Fibroblast of skin of scalp (primary cell): Measurements from ENCODE around the gene LENG1.
A peak's percentile ranks its signal among the peaks of the same experiment; 100 is the strongest.

Experiments used
- DNase-seq: peaks from one replicate; pipeline ENCODE4 v3.0.0-alpha.2; 2013

Gene LENG1

DNA sequence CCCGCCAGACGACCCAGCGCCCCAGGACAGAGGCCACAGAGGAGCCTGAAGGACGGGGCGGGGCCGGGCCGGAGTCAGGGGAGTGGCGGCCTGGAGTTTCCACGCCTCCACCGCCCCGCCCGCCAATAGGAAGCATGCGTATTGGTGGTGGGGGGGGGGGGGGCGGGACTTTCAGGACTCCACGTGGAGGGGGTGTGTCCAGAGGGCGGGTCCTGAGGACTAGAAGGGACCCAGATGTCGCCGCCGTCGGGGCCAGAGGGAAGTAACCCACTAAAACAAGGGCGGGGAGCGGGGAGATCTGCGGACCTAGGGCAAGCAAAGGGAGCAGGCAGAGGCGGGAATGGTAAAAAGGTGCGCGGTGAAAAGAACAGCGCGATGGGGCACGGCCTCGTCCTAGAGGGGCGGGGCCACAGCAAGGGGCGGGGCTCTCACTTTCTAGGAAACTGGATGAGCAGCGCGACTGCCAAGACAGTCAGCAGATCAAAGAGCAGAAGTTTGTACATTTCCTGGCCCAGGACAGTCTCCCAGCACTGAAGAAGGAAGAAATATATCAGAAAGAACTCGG lies 2.8 kb upstream of the LENG1 start:
- DNase-seq: peak; percentile 55

DNA sequence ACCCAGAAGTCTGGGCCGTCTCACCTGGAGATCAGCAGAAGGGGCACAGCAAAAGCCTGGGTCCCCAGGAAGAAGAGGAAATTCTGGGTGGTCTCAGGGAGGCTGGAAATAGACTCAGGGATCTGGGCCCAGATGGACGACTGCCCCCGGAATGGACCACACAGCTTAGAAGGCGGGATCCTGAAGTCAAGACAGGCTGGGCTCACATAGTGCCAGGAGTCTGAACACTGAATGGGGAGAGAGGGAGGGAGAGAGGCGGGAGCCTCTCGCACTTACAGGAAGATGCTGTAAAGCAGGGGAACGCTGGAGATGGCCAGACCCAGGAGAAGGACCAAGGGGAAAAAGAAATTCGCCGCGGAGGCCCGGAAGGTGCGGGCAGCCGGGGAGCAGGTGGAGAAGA lies 1.3 kb upstream of the LENG1 start:
- DNase-seq: no peak

DNA sequence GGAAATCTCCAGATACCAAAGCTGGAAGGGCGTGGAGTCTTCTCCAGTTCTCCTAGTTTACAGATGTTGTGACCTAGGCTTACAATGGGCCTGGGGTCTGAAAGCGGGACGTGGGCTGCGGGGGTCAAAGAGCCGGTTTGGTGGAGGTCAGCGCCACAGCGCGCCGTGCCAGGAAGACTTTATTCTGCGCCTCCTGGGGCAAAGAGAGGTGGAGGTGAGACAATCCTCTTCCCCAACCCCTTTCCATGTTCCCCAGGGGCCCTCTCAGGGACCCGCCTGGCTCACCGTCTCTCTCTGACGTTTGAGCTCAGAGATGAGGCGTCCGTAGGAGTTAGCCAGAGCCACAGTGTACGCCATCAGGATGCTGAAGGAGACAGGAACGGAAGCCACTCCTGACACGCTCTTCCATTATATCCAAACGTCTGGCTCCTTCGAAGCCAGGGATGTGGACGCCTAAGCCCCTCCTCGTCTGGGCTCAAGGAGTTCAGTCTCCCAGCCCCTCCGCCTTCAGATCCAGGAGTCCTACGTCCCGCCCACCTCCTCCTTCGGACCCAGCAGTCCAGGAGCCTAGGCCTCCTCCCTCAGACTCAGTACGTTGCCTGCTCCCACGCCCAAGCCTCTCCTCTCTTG lies 776 bp upstream of the LENG1 start:
- DNase-seq: no peak

DNA sequence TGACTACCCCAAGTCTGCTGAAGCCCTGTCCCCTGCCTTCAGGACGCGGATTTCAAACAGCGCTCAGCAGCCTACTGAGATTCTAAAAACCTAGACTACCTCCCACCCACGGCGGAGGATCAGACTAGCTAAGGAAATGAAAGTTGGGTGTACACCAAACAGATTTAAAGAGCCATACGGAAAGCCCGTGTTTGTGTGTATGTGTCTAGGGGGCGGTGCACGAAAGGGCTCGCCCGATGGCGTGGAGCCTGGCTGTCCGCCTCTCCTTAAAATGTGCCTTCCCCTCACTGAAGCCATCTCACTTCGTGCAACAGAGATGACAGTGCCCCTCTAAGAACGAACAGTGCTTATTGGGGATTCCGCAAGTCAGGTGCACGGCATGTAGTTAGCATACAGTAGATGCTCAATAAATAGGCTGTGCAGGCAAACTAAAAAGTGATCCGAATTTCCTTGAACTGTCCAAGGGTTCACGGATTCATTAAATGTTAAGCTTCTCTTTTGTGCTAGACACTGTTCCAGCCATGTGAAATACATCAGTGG lies 639 bp downstream of the LENG1 start:
- no peak for DNase-seq

DNA sequence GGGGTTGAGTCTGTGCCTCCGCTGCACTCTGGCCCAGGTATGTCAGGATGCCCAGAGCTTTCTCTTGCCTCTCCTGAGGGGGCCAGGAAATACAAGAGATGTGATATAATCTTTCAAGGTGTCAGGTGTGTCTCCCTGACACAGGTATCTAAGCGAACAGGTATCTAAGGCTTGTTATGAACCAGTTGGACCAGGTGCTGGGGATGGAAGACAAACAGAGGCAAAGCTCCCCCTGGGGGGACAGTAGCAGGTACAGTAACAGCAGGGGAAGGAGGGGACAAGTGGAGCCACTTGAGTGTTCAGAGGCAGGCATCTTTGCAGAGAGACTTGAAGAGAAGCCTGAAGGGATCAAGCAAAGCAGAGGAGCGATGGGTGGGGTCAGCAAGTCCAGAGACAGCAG lies 2.6 kb downstream of the LENG1 start:
- DNase-seq: no peak

DNA sequence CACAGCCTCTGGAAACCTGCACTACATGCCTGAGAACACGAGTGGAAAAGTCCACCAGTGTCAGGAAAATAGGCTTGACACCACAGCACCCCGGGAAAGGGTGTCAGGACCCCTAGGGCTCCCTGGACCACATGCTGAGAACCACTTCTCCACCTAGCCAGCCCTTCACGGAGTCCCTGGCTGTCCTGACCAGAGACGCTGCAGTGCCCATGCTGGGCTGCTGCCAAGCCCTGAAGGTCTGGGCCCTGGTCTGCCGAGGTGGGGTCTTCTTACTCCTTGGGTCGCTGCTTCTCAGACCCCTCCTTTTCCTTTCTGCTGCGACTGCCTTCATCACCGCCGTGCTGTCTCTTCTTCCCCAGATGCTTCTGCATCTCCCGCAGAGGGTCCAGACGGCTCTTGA lies 3.0 kb downstream of the LENG1 start:
- DNase-seq: no peak

DNA sequence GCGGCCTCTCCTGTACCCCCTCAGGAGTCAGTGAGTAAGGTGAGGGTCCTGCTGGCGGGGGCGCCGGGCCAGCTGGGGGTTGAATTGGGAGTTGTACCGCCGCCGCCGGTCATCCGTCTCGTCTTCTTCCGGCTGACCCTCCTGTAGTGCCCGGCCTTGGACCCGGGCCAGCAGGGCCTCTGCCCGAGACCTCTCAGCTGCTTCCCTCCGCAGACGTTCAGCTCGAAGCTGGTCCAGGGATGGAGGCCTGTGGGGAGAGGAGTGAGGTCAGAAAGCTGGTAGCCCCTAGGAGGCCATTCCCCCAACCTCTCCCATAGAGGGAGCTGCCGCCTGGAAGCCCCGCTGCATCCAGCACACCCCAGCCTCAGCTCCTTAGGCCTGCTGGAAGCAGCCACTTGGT lies 3.8 kb downstream of the LENG1 start:
- no peak for DNase-seq

DNA sequence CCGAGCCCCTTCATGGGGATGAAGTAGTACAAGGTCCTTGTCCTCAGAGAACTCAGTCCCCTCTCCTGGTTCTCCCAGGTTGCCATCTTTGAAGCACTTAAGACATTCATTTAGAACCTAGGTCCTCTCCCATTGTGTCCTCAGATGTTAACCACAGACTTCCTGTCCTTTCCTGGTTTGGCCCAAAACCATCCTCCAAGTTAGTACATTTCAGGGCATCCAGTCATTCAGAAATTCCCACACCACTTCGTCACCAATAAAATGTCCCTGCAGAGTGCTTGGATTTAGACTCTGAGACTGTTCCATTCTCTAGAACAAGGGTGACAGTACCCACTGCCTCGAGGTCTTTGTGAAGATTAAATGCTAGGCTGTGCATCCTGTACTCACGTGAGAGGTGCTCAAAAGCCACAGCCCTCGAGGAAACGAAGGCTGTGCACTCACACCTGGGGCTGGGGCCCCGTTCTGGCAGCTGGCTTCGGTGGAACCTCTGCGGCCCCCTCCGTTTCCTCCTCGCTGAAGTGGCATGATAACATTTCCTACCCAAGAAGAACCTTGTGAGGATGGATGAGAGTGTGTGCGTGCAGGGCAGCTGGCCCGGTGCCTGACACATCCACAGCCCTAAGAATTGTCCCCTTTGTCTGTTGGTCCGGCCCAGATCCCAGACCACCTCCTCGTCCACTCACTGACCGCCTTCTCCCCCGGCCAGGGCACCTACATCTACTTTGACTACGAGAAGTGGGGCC lies 4.7 kb downstream of the LENG1 start:
- peak; percentile 28 for DNase-seq

DNA sequence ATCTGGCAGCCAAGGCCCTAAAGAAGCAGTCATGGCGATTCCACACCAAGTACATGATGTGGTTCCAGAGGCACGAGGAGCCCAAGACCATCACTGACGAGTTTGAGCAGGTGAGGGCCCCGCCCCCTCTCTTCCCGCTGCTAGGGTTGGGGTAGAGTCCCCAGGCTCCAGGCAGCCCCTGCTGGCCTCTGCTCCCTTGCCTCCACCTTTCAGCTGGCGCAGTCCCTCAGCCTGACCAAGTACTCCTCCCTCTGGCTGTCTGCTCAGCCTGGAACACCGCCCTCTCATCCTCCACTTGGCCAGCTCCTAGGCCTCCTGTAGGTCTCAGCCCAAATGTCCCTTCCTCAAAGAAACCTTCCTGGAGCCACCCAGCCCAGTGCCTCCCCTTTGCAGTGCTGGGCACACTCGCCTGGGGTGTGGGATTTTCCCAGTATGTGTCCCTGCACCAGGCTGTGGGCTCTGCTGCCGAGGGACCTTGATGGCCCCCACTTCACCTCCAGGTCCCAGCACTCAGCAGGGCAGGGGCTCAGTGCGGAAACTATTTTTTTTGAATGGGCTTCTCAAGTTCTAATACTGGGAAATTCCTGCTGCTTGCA lies 5.7 kb downstream of the LENG1 start:
- no peak for DNase-seq

DNA sequence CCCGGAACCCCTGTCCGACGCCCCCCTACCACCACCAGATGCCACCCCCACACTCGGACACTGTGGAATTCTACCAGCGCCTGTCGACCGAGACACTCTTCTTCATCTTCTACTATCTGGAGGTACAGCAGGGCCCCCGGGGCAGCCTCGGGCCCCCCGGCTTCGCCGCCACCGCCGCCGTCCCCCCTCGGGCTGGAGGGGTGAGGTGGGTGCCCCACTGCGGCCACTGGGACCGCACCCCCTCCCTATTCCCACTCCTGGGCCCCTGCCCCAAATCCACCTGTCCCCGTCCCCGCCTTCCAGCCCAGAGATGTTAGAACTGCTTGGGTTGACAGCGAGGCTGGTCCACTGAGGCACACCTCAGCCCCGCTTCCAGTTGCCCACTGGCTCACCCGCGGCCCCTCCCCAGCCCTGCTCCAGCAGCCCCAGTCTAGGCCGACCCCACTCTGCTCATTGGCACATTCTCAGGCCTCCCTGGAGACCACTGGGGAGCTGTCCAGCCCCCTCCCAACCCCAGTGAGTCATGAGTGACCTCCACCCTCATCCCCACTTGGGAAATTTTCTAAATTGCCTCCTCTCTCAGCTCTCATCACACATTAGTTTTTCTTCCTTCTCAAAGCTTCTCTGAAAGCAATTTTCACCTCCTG lies 6.5 kb downstream of the LENG1 start:
- DNase-seq: peak; percentile 37

DNA sequence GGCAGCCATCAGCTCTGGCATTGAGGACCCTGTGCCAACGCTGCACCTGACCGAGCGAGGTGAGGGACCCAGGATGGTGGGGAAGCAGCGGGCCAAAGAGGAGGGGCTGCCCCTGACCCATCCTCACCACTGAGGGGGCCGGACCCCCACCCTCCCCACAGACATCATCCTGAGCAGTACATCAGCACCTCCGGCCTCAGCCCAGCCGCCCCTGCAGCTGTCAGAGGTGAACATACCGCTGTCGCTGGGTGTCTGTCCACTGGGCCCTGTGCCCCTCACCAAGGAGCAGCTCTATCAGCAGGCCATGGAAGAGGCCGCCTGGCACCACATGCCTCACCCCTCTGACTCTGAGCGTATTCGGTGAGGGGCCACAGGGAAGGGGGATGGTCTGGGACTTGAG lies 7.3 kb downstream of the LENG1 start:
- no peak for DNase-seq

DNA sequence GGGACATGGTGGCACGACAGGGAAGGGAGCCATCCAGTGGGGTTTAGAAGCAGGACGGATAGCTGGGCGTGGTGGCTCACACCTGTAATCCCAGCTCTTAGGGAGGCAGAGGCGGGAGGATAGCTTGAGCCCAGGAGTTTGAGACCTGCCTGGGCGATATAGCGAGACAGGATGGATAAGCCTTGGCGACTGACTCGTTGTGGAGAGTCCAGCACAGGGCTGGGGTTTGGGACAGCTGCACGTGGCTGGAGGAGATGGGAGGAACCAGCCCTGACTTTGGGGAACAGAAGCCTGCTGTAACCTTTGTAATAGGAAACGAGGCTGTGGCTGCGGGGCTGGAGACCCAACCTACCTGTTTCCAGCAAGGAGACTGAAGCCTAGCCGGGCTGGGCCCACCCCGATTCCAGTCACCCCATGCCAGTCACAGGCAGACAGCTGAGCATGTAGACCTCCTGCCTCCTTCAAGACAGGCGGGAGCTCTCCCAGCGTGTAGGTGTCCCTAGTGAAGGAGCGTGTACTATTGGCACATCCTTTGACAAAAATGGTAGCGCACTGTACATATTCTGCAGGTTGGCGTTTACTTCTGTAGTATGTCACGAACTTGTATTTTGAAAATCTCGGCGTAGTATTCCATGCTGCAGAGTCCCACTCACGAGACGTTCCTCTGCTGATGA lies 8.0 kb downstream of the LENG1 start:
- no peak for DNase-seq

DNA sequence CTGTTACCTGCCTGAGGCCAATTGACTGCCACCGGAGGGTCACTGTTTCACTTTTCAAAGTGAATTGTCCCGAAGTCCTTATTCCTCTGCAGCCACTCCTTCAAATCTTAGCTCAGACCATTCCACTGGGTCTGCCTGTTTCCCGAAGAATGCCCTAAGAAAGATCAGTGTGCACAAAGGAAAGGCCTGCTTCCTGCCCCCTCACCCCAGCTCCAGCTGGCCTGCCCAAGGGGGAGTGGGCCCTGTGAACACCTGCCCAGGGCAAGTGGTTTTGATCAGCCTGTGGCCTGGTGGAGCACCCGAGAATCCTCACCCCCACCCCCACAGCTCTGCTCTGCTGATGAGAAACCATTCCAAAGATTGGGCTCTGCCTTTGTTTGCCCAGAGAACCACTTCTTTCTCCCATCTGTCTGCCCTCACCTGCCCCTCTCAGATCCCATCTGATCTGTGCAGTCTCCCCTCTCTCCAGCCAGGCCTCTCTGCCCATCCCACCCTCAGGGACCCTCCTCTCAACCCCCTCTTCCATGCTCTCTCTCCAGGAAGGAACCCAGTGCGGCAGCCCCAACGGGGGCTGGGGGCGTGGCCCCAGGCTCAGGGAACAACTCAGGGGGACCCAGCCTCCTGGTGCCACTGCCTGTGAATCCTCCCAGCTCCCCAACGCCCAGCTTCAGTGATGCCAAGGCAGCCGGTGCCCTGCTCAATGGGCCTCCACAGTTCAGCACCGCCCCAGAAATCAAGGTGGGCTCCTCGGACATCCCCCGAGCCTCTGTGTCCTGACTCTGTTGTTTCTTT lies 10.3 kb downstream of the LENG1 start:
- DNase-seq: no peak

DNA sequence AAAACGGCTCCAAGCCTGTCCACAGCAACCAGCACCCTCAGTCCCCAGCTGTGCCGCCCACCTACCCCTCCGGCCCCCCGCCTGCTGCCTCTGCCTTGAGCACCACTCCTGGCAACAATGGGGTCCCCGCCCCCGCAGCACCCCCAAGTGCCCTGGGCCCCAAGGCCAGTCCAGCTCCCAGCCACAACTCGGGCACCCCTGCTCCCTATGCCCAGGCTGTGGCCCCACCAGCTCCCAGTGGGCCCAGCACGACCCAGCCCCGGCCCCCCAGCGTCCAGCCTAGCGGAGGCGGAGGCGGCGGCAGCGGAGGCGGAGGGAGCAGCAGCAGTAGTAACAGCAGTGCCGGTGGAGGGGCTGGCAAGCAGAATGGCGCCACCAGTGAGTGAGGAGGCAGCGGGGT lies 11.4 kb downstream of the LENG1 start:
- no peak for DNase-seq

DNA sequence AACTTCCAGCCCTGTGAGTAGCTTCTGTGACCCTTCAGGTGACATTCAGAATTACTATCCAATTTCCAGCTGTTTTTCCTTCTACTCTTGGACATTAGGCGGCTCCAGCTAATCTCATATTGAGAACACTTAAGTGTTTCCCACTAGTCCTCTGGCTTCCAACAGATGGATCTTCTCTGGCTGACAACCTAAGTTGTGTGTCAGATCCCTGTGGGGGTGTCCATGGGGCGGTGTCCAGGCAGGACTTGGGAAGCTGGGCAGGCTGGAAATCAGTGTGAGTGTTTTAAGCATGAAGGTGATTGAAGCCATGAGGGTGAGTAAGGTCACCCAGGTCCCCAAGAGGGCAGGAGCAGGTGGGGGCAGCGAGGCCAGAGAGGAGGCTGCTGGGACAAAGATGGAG lies 11.8 kb downstream of the LENG1 start:
- DNase-seq: no peak

DNA sequence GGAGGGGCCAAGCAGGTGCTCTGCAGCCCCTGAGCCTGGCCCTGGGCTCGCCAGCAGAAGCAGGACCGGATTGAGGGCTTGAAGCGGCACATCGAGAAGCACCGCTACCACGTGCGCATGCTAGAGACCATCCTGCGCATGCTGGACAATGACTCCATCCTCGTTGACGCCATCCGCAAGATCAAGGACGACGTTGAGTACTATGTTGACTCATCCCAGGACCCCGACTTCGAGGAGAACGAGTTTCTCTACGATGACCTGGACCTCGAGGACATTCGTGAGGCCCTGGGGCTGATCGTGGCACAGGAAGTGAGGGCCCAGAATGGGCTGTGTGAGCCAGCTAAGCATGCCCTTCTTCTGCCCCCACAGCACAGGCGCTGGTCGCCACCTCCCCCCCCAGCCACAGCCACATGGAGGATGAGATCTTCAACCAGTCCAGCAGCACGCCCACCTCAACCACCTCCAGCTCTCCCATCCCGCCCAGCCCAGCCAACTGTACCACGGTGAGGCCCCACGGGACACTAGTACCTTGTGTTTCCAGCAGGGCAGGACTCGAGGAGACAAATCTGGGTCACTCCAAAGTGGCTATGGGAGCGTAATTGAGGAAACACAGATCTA lies 13.9 kb downstream of the LENG1 start:
- DNase-seq: no peak

DNA sequence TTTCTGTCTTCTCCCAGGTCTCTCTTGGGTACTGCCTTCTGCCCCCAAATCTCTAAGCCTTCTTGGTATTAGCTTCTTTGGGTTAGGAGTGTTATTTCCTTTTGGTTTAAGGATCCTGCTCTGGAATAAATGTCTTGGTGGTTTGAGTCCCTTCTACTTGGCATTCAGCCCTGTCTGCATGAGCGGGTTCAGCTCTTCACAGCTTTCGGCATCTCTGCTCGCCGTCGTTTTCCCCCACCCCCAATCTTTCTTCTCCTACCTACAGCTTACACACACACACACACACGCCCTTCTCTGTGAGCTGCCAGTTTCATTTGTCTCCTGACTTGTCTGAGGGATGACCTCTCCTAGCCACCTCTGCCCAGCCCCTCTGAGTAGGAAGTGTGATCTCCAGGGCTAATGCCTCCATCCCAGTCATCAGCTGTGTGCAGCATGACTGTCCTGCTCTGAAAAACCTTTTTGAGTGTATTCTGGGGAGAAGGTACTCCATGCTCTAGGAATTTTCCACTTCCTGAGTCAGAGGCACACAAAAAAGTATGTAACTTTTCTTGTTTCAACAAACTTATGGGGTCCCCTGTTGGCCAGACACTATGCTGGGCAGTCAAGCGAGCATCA lies 17.2 kb downstream of the LENG1 start:
- no peak for DNase-seq

DNA sequence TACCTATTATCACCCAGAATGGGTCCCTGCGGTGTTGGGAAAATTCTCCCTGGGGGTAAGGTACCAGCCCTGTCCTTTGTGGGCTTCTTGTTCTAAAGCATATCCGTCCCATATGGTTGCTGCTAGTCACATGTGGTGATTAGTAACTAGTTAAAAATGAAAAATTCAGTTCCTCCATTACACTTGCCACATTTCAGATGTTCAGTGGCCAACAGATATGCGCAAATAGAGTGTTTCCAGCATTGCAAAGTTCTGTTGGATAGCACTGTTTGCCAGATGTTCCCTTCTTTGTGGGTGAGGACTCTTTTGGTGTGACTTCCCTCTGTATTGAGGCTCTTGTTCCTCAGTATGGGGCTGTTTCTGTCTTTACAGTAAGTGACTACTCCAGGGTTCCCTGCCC lies 18.2 kb downstream of the LENG1 start:
- DNase-seq: no peak

DNA sequence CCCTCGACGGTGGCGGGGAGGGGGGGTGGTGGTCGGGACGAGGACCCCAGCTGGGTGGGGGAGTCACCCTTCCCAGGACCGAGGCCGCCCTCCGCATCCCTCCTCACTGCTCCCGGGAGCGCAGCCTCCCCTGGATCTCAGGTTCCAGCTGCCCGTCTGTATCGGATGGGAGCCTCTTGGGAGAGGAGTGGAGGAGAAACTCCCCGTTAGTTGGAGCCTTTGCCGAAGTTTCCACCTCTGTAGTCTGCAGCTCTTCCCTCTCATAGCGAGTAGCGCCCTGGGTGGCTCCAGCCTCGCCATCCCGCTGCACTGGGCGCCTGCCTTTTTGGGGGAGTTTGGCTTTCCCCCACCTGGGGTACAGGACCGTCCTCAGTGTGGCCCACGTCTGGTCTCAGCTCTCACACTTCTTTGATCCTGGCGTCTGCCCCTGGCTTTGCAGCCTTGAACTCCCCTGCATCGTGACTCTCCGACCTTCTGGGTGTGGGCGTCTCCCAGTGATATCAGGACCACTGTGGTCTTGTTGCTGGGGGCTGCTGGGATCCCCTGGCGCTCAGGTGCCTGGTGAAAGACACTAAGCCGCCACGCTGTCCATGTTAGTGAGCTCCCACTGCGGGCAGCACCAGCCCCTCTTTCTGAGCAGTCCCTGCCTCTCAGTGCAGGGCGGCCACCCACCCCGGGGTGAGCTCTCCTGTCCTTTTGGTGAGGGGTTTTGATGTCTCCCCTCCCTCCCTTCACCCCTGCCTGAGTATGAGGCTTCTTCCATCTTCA lies 20.8 kb downstream of the LENG1 start:
- DNase-seq: no peak
